ENCODE data around the gene KLHL35.
"Not testable (repeated sequence)": the region's sequence is repeated elsewhere in the genome, so short reads cannot be mapped to it uniquely, and the experiment has no call there.

KLHL35 gene

GRCh38 chr11:75423721-75424120, 9.3 kb downstream of the KLHL35 start:
- DNase-seq (ENCODE audit: low read depth) = no peak

GRCh38 chr11:75422248-75423231, 10.5 kb downstream of the KLHL35 start:
- DNase-seq (ENCODE audit: low read depth) = no peak

- DNase-seq (ENCODE audit: low read depth) = no peak
These were observed 11.1 kb downstream of the KLHL35 start for GRCh38 chr11:75421902-75422247.

- no peak for DNase-seq (ENCODE audit: low read depth)
These were observed 11.9 kb downstream of the KLHL35 start for GRCh38 chr11:75421035-75421602.

GRCh38 chr11:75420224-75421034, 12.6 kb downstream of the KLHL35 start:
- DNase-seq (ENCODE audit: low read depth) = no peak

- no peak for DNase-seq (ENCODE audit: low read depth)
These were observed 19.1 kb downstream of the KLHL35 start for GRCh38 chr11:75413864-75414263.

GRCh38 chr11:75413146-75413545, 19.9 kb downstream of the KLHL35 start:
- DNase-seq (ENCODE audit: low read depth) = not testable (repeated sequence)

- DNase-seq (ENCODE audit: low read depth) = not testable (repeated sequence)
These were observed 23.0 kb downstream of the KLHL35 start for GRCh38 chr11:75409971-75410370.

- DNase-seq (ENCODE audit: low read depth) = no peak
These were observed 24.1 kb downstream of the KLHL35 start for GRCh38 chr11:75408957-75409219.

- DNase-seq (ENCODE audit: low read depth) = no peak
These were observed 26.6 kb downstream of the KLHL35 start for GRCh38 chr11:75406338-75406777.

GRCh38 chr11:75403983-75404658, 28.9 kb downstream of the KLHL35 start:
- DNase-seq (ENCODE audit: low read depth) = no peak

- DNase-seq (ENCODE audit: low read depth) = no peak
These were observed 30.0 kb downstream of the KLHL35 start for GRCh38 chr11:75403037-75403436.

- DNase-seq (ENCODE audit: low read depth) = no peak
These were observed 30.8 kb downstream of the KLHL35 start for GRCh38 chr11:75402002-75402773.

- no peak for DNase-seq (ENCODE audit: low read depth)
These were observed 32.7 kb downstream of the KLHL35 start for GRCh38 chr11:75400146-75400865.

- peak; percentile 76 for DNase-seq (ENCODE audit: low read depth)
These were observed 33.5 kb downstream of the KLHL35 start, which contains the start of gene RPS3 for GRCh38 chr11:75399344-75400145. TSS of gene RPS3 (plus strand) at chr11:75399518. CDS start at chr11:75399548, 30 bp downstream.

GRCh38 chr11:75398906-75399305, 34.1 kb downstream of the KLHL35 start:
- DNase-seq (ENCODE audit: low read depth) = no peak

GRCh38 chr11:75394085-75394840, 38.7 kb downstream of the KLHL35 start:
- no peak for DNase-seq (ENCODE audit: low read depth)

- no peak for DNase-seq (ENCODE audit: low read depth)
These were observed 43.1 kb downstream of the KLHL35 start for GRCh38 chr11:75389925-75390324.

- DNase-seq (ENCODE audit: low read depth) = no peak
These were observed 43.8 kb downstream of the KLHL35 start for GRCh38 chr11:75389276-75389605.
